B cell (primary cell): ENCODE results near the gene HAGH. TPM values are rescaled to one million over a fixed set of nuclear protein-coding genes. Genes with fewer than 3 reads are reported as not detected.

Source experiments
- ATAC-seq: fragments of 200-7000 bp; cut with Tn5 transposase; one replicate; pipeline ENCODE4 v1.10.0; 2021; ENCODE audit warnings: low read depth, mild to moderate bottlenecking, moderate number of reproducible peaks, moderate library complexity
- CTCF ChIA-PET: fragments of 350-600 bp; sonication (Branson Sonifier 250); formaldehyde crosslinking; loops from one replicate; lab custom pipeline; 2021; ENCODE audit warnings: antibody characterized with exemption, inconsistent platforms; lab: Charles Lee
- POLR2A ChIA-PET: fragments of 350-600 bp; sonication (Branson Sonifier 250); formaldehyde crosslinking; loops from one replicate; lab custom pipeline; 2021; ENCODE audit warnings: antibody characterized with exemption; lab: Charles Lee
- DNase-seq: peaks from one replicate; pipeline ENCODE4 v3.0.0; 2013
- H2AFZ ChIP-seq: 2 replicates; pipeline ENCODE4 v1.6.1; 2012; ENCODE audit warnings: mild to moderate bottlenecking, low read depth, low read length; ENCODE audit not compliant: insufficient read depth, poor library complexity, severe bottlenecking
- H3K27ac ChIP-seq, 2 donors: 1 replicate in 1 of 2; 2 replicates in 1 of 2; pipeline ENCODE4 v1.5.1; 2012 to 2013; ENCODE audit warnings: low read length in 2 of 2, mild to moderate bottlenecking in 2 of 2, moderate library complexity in 1 of 2
- H3K27me3 ChIP-seq, 4 experiments: fragments of 200-600 bp in 1 of 4; sonication (generic) in 1 of 4; replicated peaks in 1 of 4; 1 replicate in 2 of 4; 2 replicates in 2 of 4; pipeline versions ENCODE4 v1.6.1 to v1.7.0; 2013 to 2016; ENCODE audit warnings: low read length in 3 of 4, mild to moderate bottlenecking in 2 of 4, mixed read lengths in 1 of 4, moderate library complexity in 1 of 4; ENCODE audit not compliant: insufficient read depth in 4 of 4, control insufficient read depth in 3 of 4; ENCODE audit errors: control extremely low read depth in 1 of 4
- H3K36me3 ChIP-seq, 2 experiments: replicated peaks in 1 of 2; 1 replicate in 1 of 2; 2 replicates in 1 of 2; pipeline versions ENCODE4 v1.6.1 to v1.7.1; 2013; ENCODE audit warnings: low read length in 1 of 2; ENCODE audit not compliant: insufficient read depth in 2 of 2, control insufficient read depth in 1 of 2; ENCODE audit errors: control extremely low read depth in 1 of 2, extremely low read depth in 1 of 2
- H3K4me1 ChIP-seq, 2 donors: fragments of 200-600 bp in 1 of 2; sonication (generic) in 1 of 2; 1 replicate in 1 of 2; 2 replicates in 1 of 2; pipeline versions ENCODE4 v1.5.1 to v1.6.1; 2013 to 2017; ENCODE audit warnings: low read length in 2 of 2; ENCODE audit not compliant: control insufficient read depth in 2 of 2, insufficient read depth in 2 of 2
- H3K4me2 ChIP-seq: replicated peaks from 2 replicates; pipeline ENCODE3; 2012; ENCODE audit warnings: mild to moderate bottlenecking, low read depth, low read length; ENCODE audit not compliant: poor library complexity, severe bottlenecking
- H3K4me3 ChIP-seq, 5 experiments: fragments of 200-600 bp in 1 of 5; sonication (generic) in 1 of 5; 1 replicate in 3 of 5; 2 replicates in 2 of 5; pipeline versions ENCODE4 v1.5.1 to v1.7.0; 2011 to 2016; ENCODE audit warnings: low read length in 4 of 5, mild to moderate bottlenecking in 4 of 5, low read depth in 2 of 5, control low read depth in 1 of 5, moderate library complexity in 1 of 5; ENCODE audit not compliant: insufficient read depth in 1 of 5; ENCODE audit errors: control extremely low read depth in 1 of 5, extremely low read depth in 1 of 5
- H3K79me2 ChIP-seq: fragments of 200-600 bp; sonication (generic); one replicate; pipeline ENCODE4 v1.6.0; 2016; ENCODE audit warnings: low read length; ENCODE audit not compliant: control insufficient read depth, insufficient read depth
- H3K9ac ChIP-seq: fragments of 200-600 bp; sonication (generic); 2 replicates; pipeline ENCODE4 v1.6.1; 2017; ENCODE audit warnings: mild to moderate bottlenecking, low read length, moderate library complexity
- H3K9me3 ChIP-seq, 3 donors: one replicate each; pipeline versions ENCODE4 v1.6.1 to v1.7.1; 2013; ENCODE audit warnings: low read length in 2 of 3; ENCODE audit not compliant: control insufficient read depth in 2 of 3, insufficient read depth in 1 of 3; ENCODE audit errors: control extremely low read depth in 1 of 3
- H4K20me1 ChIP-seq: 2 replicates; pipeline ENCODE4 v1.6.0; 2012; ENCODE audit warnings: mild to moderate bottlenecking, low read length; ENCODE audit not compliant: insufficient read depth, control insufficient read depth, poor library complexity, severe bottlenecking
- H3K27ac Mint-ChIP-seq: one replicate; pipeline ENCODE4 v1.8.0; 2021; ENCODE audit warnings: mixed read lengths
- H3K27me3 Mint-ChIP-seq: one replicate; pipeline ENCODE4 v1.8.0; 2021; ENCODE audit warnings: mixed read lengths
- H3K4me1 Mint-ChIP-seq: one replicate; pipeline ENCODE4 v1.8.0; 2021; ENCODE audit warnings: mixed read lengths
- H3K4me3 Mint-ChIP-seq: one replicate; pipeline ENCODE4 v1.8.0; 2021; ENCODE audit warnings: mixed read lengths
- H3K9me3 Mint-ChIP-seq: one replicate; pipeline ENCODE4 v1.8.0; 2022; ENCODE audit warnings: mixed read lengths; ENCODE audit not compliant: insufficient read depth
- EZH2 ChIP-seq: IDR thresholded peaks from 2 replicates; pipeline ENCODE4 v1.6.1; 2012; ENCODE audit warnings: borderline replicate concordance, low read depth, mild to moderate bottlenecking, moderate library complexity, low read length; ENCODE audit not compliant: insufficient read depth, poor library complexity, severe bottlenecking
- WGBS: methylation state at CpG from one replicate; pipeline ENCODE4 v1.1.5; 2013; ENCODE audit warnings: missing lambda C conversion rate; ENCODE audit not compliant: insufficient coverage; 5-methylcytosine and 5-hydroxymethylcytosine counted together
- intact Hi-C: fragments of 100-400 bp; cut with micrococcal nuclease; formaldehyde crosslinking; loops from one replicate; pipeline ENCODE4 v1.10.0; 2022
- polyA plus RNA-seq: library from polyadenylated mRNA; depleted of rRNA; stranded (reverse); fragments of >200 nt; gene quantifications from 2 replicates; pipeline ENCODE4 v1.2.3, GENCODE V29; 2012
- total RNA-seq, 2 donors: library from RNA; stranded (reverse); fragments of 120-200 nt in 1 of 2; gene quantifications; 1 replicate in 1 of 2; 2 replicates in 1 of 2; pipeline versions ENCODE4 v1.2.3 to v1.2.4, GENCODE V29; 2013 to 2022
- TF ChIP-seq, protein P1 (sequence below): fragments of 200-600 bp; IDR thresholded peaks from one replicate; pipeline ENCODE4 v1.8.0; 2022; ENCODE audit warnings: antibody characterized with exemption, mild to moderate bottlenecking

Gene HAGH
- total and polyA plus RNA-seq, 2 donors (not counting 1 experiment from before 2014, with no cell fraction given): 50.6 to 74.2 TPM

DNA sequence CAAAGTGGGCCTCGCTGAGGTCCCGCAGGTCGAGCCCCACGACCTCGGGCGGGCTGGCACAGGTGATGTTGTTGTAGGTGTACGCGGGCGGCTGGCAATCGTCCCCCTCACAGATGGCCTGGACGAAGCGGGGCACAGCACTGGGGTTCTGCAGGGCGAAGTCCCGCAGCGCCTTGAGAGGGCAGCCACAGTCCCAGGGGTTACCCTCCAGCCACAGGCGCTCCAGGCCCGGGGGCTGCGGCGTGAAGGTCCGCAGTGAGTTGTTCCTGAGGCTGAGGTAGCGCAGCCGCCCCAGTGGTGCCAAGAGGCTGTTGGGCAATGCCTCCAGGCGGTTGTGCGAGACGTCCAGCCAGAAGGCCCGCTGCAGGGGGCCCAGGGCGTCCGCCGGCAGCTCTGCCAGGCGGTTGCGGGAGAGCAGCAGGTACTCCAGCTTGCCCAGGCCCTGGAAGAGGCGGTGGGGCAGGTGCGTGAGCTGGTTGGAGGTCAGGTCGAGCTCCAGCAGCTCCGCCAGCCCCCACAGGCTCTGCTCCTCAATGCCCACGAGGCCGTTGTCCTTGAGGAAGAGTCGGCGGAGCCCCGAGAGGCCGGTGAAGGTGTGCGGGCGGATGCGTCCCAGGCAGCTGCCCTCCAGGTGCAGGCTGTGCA lies 35.9 kb downstream of the HAGH start:
- DNase-seq: no peak
- POLR2A ChIA-PET: no interaction called here

DNA sequence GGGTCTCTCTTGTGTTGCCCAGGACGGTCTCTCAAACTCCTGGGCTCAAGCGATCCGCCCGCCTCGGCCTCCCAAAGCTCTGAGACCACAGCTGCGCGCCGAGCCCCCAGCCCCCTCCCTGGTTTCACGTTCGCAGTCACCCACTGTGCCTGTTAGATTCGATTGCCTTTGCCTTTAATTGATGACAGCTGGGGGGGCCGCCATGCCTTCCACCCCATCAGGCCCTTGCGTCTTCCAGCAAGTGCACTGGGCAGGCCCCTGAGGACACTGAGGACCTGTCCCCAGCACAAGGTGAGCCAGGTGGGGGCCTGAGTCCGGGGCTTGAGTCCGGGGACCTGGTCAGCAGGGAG lies 36.4 kb downstream of the HAGH start:
- TF ChIP-seq, protein P1, sequence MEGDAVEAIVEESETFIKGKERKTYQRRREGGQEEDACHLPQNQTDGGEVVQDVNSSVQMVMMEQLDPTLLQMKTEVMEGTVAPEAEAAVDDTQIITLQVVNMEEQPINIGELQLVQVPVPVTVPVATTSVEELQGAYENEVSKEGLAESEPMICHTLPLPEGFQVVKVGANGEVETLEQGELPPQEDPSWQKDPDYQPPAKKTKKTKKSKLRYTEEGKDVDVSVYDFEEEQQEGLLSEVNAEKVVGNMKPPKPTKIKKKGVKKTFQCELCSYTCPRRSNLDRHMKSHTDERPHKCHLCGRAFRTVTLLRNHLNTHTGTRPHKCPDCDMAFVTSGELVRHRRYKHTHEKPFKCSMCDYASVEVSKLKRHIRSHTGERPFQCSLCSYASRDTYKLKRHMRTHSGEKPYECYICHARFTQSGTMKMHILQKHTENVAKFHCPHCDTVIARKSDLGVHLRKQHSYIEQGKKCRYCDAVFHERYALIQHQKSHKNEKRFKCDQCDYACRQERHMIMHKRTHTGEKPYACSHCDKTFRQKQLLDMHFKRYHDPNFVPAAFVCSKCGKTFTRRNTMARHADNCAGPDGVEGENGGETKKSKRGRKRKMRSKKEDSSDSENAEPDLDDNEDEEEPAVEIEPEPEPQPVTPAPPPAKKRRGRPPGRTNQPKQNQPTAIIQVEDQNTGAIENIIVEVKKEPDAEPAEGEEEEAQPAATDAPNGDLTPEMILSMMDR: no peak
- no peak for TF ChIP-seq EZH2
- Histone ChIP-seq H3K4me1 (no peaks in the 10 kb centered on the region), H3K4me2 (no peak overlapping the region), H3K9me3 (no peaks in the 10 kb centered on the region), H3K79me2 (peaks cover 49% of the 10 kb centered on the region), H3K27ac (no peak overlapping the region), H3K36me3 (peaks cover 0 to 32% of the 10 kb centered on the region in 2 experiments), H3K27me3 (no peaks in the 10 kb centered on the region), H3K9ac (no peak overlapping the region), H2AFZ (no peak overlapping the region), H4K20me1 (peaks cover 38% of the 10 kb centered on the region), H3K4me3 (no peak overlapping the region)
- DNase-seq: no peak
- ATAC-seq: no peak
- CTCF ChIA-PET: no interaction called here
- Mint-ChIP-seq H3K4me1 (no peaks in the 10 kb centered on the region), H3K27ac (no peak overlapping the region), H3K27me3 (no peaks in the 10 kb centered on the region), H3K4me3 (no peak overlapping the region), H3K9me3 (no peaks in the 10 kb centered on the region)
- 99% methylated on average over 15 of the region's 15 CpGs for WGBS
- POLR2A ChIA-PET: no interaction called here
- intact Hi-C loops: no loop called here

More for the DNA sequence above, 35.9 kb downstream of the HAGH start:
- TF ChIP-seq EZH2: no peak
- TF ChIP-seq, protein P1: no peak
- Mint-ChIP-seq H3K4me1 (no peaks in the 10 kb centered on the region), H3K9me3 (no peaks in the 10 kb centered on the region), H3K27ac (no peak overlapping the region), H3K4me3 (no peak overlapping the region), H3K27me3 (no peaks in the 10 kb centered on the region)
- intact Hi-C loops: no loop called here
- Histone ChIP-seq H3K27me3 (no peaks in the 10 kb centered on the region), H2AFZ (no peak overlapping the region), H4K20me1 (peaks cover 33% of the 10 kb centered on the region), H3K4me1 (no peaks in the 10 kb centered on the region), H3K36me3 (peaks cover 0 to 30% of the 10 kb centered on the region in 2 experiments), H3K9ac (no peak overlapping the region), H3K4me3 (no peak overlapping the region), H3K9me3 (no peaks in the 10 kb centered on the region), H3K27ac (no peak overlapping the region), H3K4me2 (no peak overlapping the region), H3K79me2 (peaks cover 44% of the 10 kb centered on the region)
- 97% methylated on average over 44 of the region's 44 CpGs for WGBS
- CTCF ChIA-PET: no interaction called here
- no peak for ATAC-seq
